Stomach (tissue), 9 donors: ENCODE data around the gene GCHFR. TPM values are rescaled to one million over a fixed set of nuclear protein-coding genes. Genes with fewer than 3 reads are reported as not detected.

Source experiments
- DNase-seq, 2 donors: peaks; one replicate each; pipeline versions ENCODE4 v3.0.0 to v3.0.0-alpha.2; 2013 to 2019
- H3K27ac ChIP-seq, 5 donors: fragments of 200-600 bp in 4 of 5; sonication (generic) in 4 of 5; one replicate each; pipeline ENCODE4 v1.5.1; 2013 to 2019; ENCODE audit warnings: mild to moderate bottlenecking in 1 of 5, moderate library complexity in 1 of 5
- H3K27me3 ChIP-seq, 3 donors: fragments of 200-600 bp; sonication (generic); one replicate each; pipeline ENCODE4 v1.5.1; 2017 to 2019; ENCODE audit warnings: mixed run types in 1 of 3
- H3K36me3 ChIP-seq, 4 donors: fragments of 200-600 bp; sonication (generic); 1 replicate in 3 of 4; 2 replicates in 1 of 4; pipeline ENCODE4 v1.5.1; 2016 to 2019
- H3K4me1 ChIP-seq, 4 donors: fragments of 200-600 bp; sonication (generic); one replicate each; pipeline ENCODE4 v1.5.1; 2016 to 2019
- H3K4me3 ChIP-seq, 4 donors: fragments of 200-600 bp; sonication (generic) in 3 of 4; one replicate each; pipeline ENCODE4 v1.5.1; 2016 to 2019; ENCODE audit warnings: mild to moderate bottlenecking in 1 of 4
- H3K9me3 ChIP-seq, 4 donors: fragments of 200-600 bp; sonication (generic); one replicate each; pipeline ENCODE4 v1.5.1; 2016 to 2019
- CTCF ChIP-seq, 7 experiments: fragments of 450-650 bp in 4 of 7; fragments of 200-600 bp in 3 of 7; sonication (generic) in 3 of 7; IDR thresholded peaks; one replicate each; pipeline ENCODE4 v1.5.1; 2016 to 2019; ENCODE audit warnings: antibody characterized with exemption in 7 of 7, control low read depth in 2 of 7, mild to moderate bottlenecking in 1 of 7
- EP300 ChIP-seq: sonication (generic); formaldehyde crosslinking; IDR thresholded peaks from one replicate; pipeline ENCODE4 v1.6.1; 2017; ENCODE audit warnings: antibody characterized with exemption
- POLR2A ChIP-seq, 4 donors: fragments of 450-650 bp; IDR thresholded peaks; one replicate each; pipeline ENCODE4 v1.6.1; 2016; ENCODE audit warnings: antibody characterized with exemption in 4 of 4, control low read depth in 2 of 4, mild to moderate bottlenecking in 1 of 4, moderate library complexity in 1 of 4
- POLR2AphosphoS5 ChIP-seq, 3 donors: sonication (generic); formaldehyde crosslinking; IDR thresholded peaks; one replicate each; pipeline ENCODE4 v1.6.1; 2016; ENCODE audit warnings: antibody characterized with exemption in 3 of 3
- WGBS, 5 donors: extraction: QIAGEN DNeasy Blood & Tissue Kit in 3 of 5; methylation state at CpG; one replicate each; pipeline versions ENCODE4 v1.1.5 to v1.1.7; 2013 to 2018; 5-methylcytosine and 5-hydroxymethylcytosine counted together
- intact Hi-C: fragments of 100-400 bp; cut with DNase I; formaldehyde crosslinking; loops from one replicate; pipeline ENCODE4 v1.15.1; 2023; ENCODE audit warnings: low total_unique reads
- polyA plus RNA-seq, 3 donors: library from polyadenylated mRNA; stranded (reverse); fragments of 200-250 nt; gene quantifications; one replicate each; pipeline ENCODE4 v1.2.3, GENCODE V29; 2013
- small RNA-seq, 4 donors: library from RNA; depleted of rRNA; stranded (forward); fragments of <200 nt; gene quantifications; one replicate each; pipeline ENCODE3, GENCODE V24; 2016
- total RNA-seq, 5 donors: library from RNA; depleted of rRNA; stranded (reverse); fragments of >200 nt; gene quantifications; one replicate each; pipeline versions ENCODE4 v1.1.0 to v1.2.3, GENCODE V29; 2014 to 2016
- donor health status: healthy with polysubstance abuse.
- donor health status: Bipolar disorder and iron deficiency.
- donor health status: healthy.

The GCHFR gene
- total and polyA plus RNA-seq, 8 donors, result 1.3 to 37.4 (median 17.5) TPM; not detected in 2

DNA sequence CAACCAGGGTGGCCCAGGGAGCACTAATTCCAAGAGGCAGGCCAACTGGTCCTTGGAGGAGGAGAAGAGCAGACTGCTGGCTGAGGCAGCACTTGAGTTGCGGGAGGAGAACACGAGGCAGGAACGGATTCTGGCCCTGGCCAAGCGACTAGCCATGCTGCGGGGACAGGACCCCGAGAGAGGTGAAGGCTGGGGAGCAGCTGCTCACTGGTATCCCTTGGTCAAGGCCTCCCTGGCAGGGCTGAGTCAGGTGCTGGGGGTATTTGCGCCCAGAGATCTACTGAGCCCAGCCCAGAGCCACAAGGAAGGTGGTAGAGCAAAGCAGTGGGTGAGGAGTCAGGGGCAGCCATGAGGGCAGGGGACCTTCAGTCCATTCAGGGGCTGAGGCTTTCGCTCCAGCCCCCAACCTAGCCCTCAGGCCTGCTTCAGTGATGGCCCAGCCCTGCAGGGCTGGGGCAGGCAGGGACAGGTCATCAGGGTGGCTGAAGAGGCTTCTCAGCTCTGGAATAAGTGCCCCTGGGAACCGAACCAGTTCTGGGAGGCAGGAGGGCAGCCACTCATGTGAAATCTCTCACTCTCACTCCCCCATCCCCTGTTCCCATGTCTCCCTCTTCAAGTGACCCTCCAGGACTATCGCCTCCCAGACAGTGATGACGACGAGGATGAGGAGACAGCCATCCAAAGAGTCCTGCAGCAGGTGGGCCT is 49.0 kb downstream of the GCHFR start:
- WGBS, 5 donors, result 91 to 98% (median 97%) methylated on average over 11 to 12 of the region's 12 CpGs
- no peak overlapping the region for H3K4me3 ChIP-seq
- peaks cover 7 to 16% (median 12%) of the 10 kb centered on the region in 4 donors for H3K4me1 ChIP-seq
- H3K27me3 ChIP-seq, result no peaks in the 10 kb centered on the region
- H3K9me3 ChIP-seq, result no peaks in the 10 kb centered on the region
- intact Hi-C loops, result no loop called here
- H3K27ac ChIP-seq, result no peak overlapping the region
- H3K36me3 ChIP-seq, result peaks cover 21 to 56% (median 54%) of the 10 kb centered on the region in 4 donors
- DNase-seq, result no peak
- TF ChIP-seq CTCF (IDR thresholded peaks at IDR 0.05) (no peak), POLR2AphosphoS5 (IDR thresholded peaks at IDR 0.05) (no peak), EP300 (no peak), POLR2A (IDR thresholded peaks at IDR 0.05) (no peak)

GRCh38 chr15:40815042-40815698 is 51.3 kb downstream of the GCHFR start:
- WGBS, 5 donors, result 43 to 64% (median 53%) methylated on average over 4 of the region's 4 CpGs
- Histone ChIP-seq H3K36me3 (peaks cover 21 to 50% (median 45%) of the 10 kb centered on the region in 4 donors), H3K27me3 (no peaks in the 10 kb centered on the region), H3K4me1 (no peaks in the 10 kb centered on the region), H3K4me3 (no peak overlapping the region), H3K27ac (no peak overlapping the region), H3K9me3 (no peaks in the 10 kb centered on the region)
- DNase-seq, result peak; percentile 37 to 40
- TF ChIP-seq EP300, result no peak
- intact Hi-C loops, result no loop called here

Small RNAs within 50 kb of the gene (small RNA-seq; reads per million reads assigned to genes)
- gene SUMO2P15, result 0 reads per million in 4 donors

Other genes starting within 250 kb of the GCHFR start
- gene CCDC32, start 199.0 kb upstream of the GCHFR start, total RNA-seq, result 10 to 100 TPM; 12.3 to 39.4 (median 32.9) TPM
- 10 to 100 TPM; 14.4 to 65.7 (median 28.1) TPM for gene CCDC32, start 199.0 kb upstream of the GCHFR start, polyA plus RNA-seq
- gene RPUSD2, start 194.8 kb upstream of the GCHFR start, total RNA-seq, result 10 to 100 TPM in 1 of 5 donors, 1 to 10 TPM in 2, not detected in 2; 7.0 to 12.1 (median 8.1) TPM
- 10 to 100 TPM in 1 of 3 donors, 1 to 10 TPM in 2; 5.6 to 11.9 (median 6.6) TPM for gene RPUSD2, start 194.8 kb upstream of the GCHFR start, polyA plus RNA-seq
- gene KNL1, start 169.8 kb upstream of the GCHFR start, total RNA-seq, result 10 to 100 TPM in 2 of 5 donors, 1 to 10 TPM in 3; 1.4 to 57.8 (median 8.7) TPM
- gene KNL1, start 169.8 kb upstream of the GCHFR start, polyA plus RNA-seq, result 1 to 10 TPM in 2 of 3 donors, under 1 TPM in 1; 0.50 to 1.8 (median 1.4) TPM
- 1 to 10 TPM in 1 of 5 donors, under 1 TPM in 2, not detected in 2; 0.58 to 3.5 (median 0.87) TPM for gene RAD51, start 68.9 kb upstream of the GCHFR start, total RNA-seq
- gene RAD51, start 68.9 kb upstream of the GCHFR start, polyA plus RNA-seq, result 1 to 10 TPM; 1.6 to 2.7 (median 2.4) TPM
- 10 to 100 TPM in 4 of 5 donors, not detected in 1; 25.2 to 63.8 (median 48.2) TPM for gene RMDN3, start 8.8 kb upstream of the GCHFR start, total RNA-seq
- 10 to 100 TPM; 12.6 to 21.2 (median 15.0) TPM for gene RMDN3, start 8.8 kb upstream of the GCHFR start, polyA plus RNA-seq
- 10 to 100 TPM in 1 of 5 donors, not detected in 4; 39.3 TPM for gene C15orf62, start 5.9 kb downstream of the GCHFR start, total RNA-seq
- 1 to 10 TPM in 1 of 3 donors, under 1 TPM in 2; 0.25 to 4.5 (median 0.31) TPM for gene C15orf62, start 5.9 kb downstream of the GCHFR start, polyA plus RNA-seq
- 10 to 100 TPM; 10.3 to 29.2 (median 18.7) TPM for gene ZFYVE19, start 43.0 kb downstream of the GCHFR start, total RNA-seq
- 10 to 100 TPM; 14.4 to 31.0 (median 28.3) TPM for gene ZFYVE19, start 43.0 kb downstream of the GCHFR start, polyA plus RNA-seq
- gene DNAJC17, start 43.4 kb downstream of the GCHFR start, total RNA-seq, result 10 to 100 TPM; 11.0 to 64.2 (median 22.9) TPM
- 10 to 100 TPM; 33.6 to 66.7 (median 53.9) TPM for gene DNAJC17, start 43.4 kb downstream of the GCHFR start, polyA plus RNA-seq
- gene PPP1R14D, start 64.6 kb downstream of the GCHFR start, total RNA-seq, result 10 to 100 TPM in 1 of 5 donors, 1 to 10 TPM in 1, not detected in 3; 2.2 to 20.0 TPM
- gene PPP1R14D, start 64.6 kb downstream of the GCHFR start, polyA plus RNA-seq, result 1 to 10 TPM in 2 of 3 donors, under 1 TPM in 1; 0.63 to 4.1 (median 1.4) TPM
- 100 to 1,000 TPM in 4 of 5 donors, 10 to 100 TPM in 1; 58.6 to 394 (median 178) TPM for gene SPINT1, start 80.0 kb downstream of the GCHFR start, total RNA-seq
- 10 to 100 TPM; 16.8 to 76.8 (median 52.3) TPM for gene SPINT1, start 80.0 kb downstream of the GCHFR start, polyA plus RNA-seq
- gene RHOV, start 110.2 kb downstream of the GCHFR start, total RNA-seq, result 1 to 10 TPM in 4 of 5 donors, not detected in 1; 1.3 to 3.2 (median 1.7) TPM
- gene RHOV, start 110.2 kb downstream of the GCHFR start, polyA plus RNA-seq, result 10 to 100 TPM in 1 of 3 donors, 1 to 10 TPM in 2; 1.2 to 87.8 (median 1.4) TPM
- gene VPS18, start 130.4 kb downstream of the GCHFR start, total RNA-seq, result 10 to 100 TPM in 4 of 5 donors, 1 to 10 TPM in 1; 1.8 to 24.2 (median 20.3) TPM
- 10 to 100 TPM in 1 of 3 donors, 1 to 10 TPM in 2; 5.7 to 10.8 (median 6.1) TPM for gene VPS18, start 130.4 kb downstream of the GCHFR start, polyA plus RNA-seq
- 10 to 100 TPM in 1 of 5 donors, 1 to 10 TPM in 3, under 1 TPM in 1; 0.89 to 20.0 (median 3.3) TPM for gene DLL4, start 165.3 kb downstream of the GCHFR start, total RNA-seq
- 1 to 10 TPM in 2 of 3 donors, under 1 TPM in 1; 0.56 to 2.2 (median 1.5) TPM for gene DLL4, start 165.3 kb downstream of the GCHFR start, polyA plus RNA-seq
- 10 to 100 TPM in 1 of 5 donors, 1 to 10 TPM in 4; 1.3 to 17.1 (median 2.9) TPM for gene CHAC1, start 189.4 kb downstream of the GCHFR start, total RNA-seq
- gene CHAC1, start 189.4 kb downstream of the GCHFR start, polyA plus RNA-seq, result 10 to 100 TPM in 2 of 3 donors, 1 to 10 TPM in 1; 5.7 to 61.6 (median 25.5) TPM